IPS-18a (cell line): Measurements from ENCODE around the gene RNASEH2A.

Source experiments
- H3K27ac ChIP-seq: one replicate; pipeline ENCODE4 v1.5.1; 2013; ENCODE audit warnings: low read length
- H3K27me3 ChIP-seq: one replicate; pipeline ENCODE4 v1.6.1; 2013; ENCODE audit warnings: mild to moderate bottlenecking, low read length; ENCODE audit not compliant: control insufficient read depth, insufficient read depth
- H3K36me3 ChIP-seq: one replicate; pipeline ENCODE4 v1.6.1; 2013; ENCODE audit warnings: low read depth, low read length; ENCODE audit not compliant: control insufficient read depth
- H3K4me1 ChIP-seq: one replicate; pipeline ENCODE4 v1.6.1; 2013; ENCODE audit warnings: low read depth, low read length; ENCODE audit not compliant: control insufficient read depth
- H3K4me3 ChIP-seq: one replicate; pipeline ENCODE4 v1.5.1; 2013; ENCODE audit warnings: low read length
- H3K9ac ChIP-seq: one replicate; pipeline ENCODE4 v1.6.1; 2013; ENCODE audit warnings: mild to moderate bottlenecking, low read length, moderate library complexity
- H3K9me3 ChIP-seq: one replicate; pipeline ENCODE4 v1.6.1; 2013; ENCODE audit warnings: low read depth, low read length; ENCODE audit not compliant: control insufficient read depth

Gene RNASEH2A

DNA sequence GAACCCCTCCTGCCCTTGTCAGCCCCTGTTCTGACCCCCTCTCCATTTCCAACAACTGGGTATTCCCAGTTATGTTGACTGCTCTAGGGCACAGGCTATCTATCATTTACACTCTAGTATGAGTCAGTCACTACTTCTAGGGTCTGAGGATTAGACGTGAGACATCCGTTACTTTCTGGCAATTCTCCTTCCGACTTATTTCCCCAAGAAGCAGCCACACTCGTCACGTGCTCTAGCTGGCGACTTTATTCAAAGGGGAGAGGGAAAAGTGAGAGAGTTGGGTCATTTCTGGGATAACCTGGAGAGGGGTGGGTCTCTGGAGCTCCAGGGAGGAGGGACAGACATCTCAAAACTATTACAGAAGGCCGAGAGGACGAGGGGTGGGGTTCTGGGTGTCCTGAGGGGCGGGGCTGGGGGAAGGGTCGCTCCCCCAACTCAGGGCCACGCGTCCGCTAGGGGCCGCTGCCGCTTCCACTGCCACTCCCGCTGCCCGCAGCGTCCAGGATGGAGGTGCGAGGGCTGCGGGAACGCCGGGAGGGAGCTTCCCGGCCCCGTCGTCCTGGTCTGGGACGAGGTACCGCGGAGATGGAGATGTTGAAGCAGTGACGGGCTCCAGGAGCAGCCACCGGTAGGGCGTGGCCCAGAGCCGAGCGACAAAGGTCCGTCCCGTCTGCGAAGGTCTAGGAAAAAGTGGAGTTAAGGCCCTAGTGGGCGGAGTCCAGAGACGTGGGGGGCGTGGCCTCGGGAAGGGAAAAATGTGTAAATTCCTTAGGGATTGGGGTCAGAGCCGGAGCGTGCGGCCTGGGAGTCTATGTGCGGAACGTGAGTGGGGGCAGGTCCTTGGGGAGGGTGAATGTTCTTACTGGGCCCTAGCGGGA is 19.1 kb downstream of the RNASEH2A start:
- Histone ChIP-seq H3K27ac (no peak overlapping the region), H3K9me3 (no peaks in the 10 kb centered on the region), H3K36me3 (no peaks in the 10 kb centered on the region), H3K27me3 (no peaks in the 10 kb centered on the region), H3K4me3 (peak overlapping the region; percentile 43), H3K9ac (no peak overlapping the region), H3K4me1 (no peaks in the 10 kb centered on the region)

- no peaks in the 10 kb centered on the region for H3K36me3 ChIP-seq
- H3K27ac ChIP-seq, result no peak overlapping the region
- H3K4me1 ChIP-seq, result peaks cover 3% of the 10 kb centered on the region
- H3K9ac ChIP-seq, result no peak overlapping the region
- peak overlapping the region; percentile 11 for H3K4me3 ChIP-seq
- no peaks in the 10 kb centered on the region for H3K9me3 ChIP-seq
- peaks cover 23% of the 10 kb centered on the region for H3K27me3 ChIP-seq
Observed at GRCh38 chr19:12828494-12828893, 22.1 kb downstream of the RNASEH2A start.

- Histone ChIP-seq H3K27me3 (peaks cover 55% of the 10 kb centered on the region), H3K4me3 (peak overlapping the region; percentile 34)
Observed at GRCh38 chr19:12833418-12833737, 27.0 kb downstream of the RNASEH2A start.

GRCh38 chr19:12833738-12834565 is 27.6 kb downstream of the RNASEH2A start:
- Histone ChIP-seq H3K4me1 (peaks cover 4% of the 10 kb centered on the region), H3K36me3 (no peaks in the 10 kb centered on the region), H3K27me3 (peaks cover 57% of the 10 kb centered on the region), H3K27ac (no peak overlapping the region), H3K9ac (no peak overlapping the region), H3K9me3 (no peaks in the 10 kb centered on the region), H3K4me3 (peak overlapping the region; percentile 53)

More at GRCh38 chr19:12833418-12833737, 27.0 kb downstream of the RNASEH2A start:
- H3K9me3 ChIP-seq, result no peaks in the 10 kb centered on the region
- no peak overlapping the region for H3K27ac ChIP-seq
- H3K9ac ChIP-seq, result no peak overlapping the region
- H3K4me1 ChIP-seq, result peaks cover 3% of the 10 kb centered on the region
- no peaks in the 10 kb centered on the region for H3K36me3 ChIP-seq

- H3K4me1 ChIP-seq, result peaks cover 7% of the 10 kb centered on the region
- peak within 1 kb of the TSS; percentile 53 for H3K4me3 ChIP-seq
- H3K27me3 ChIP-seq, result peaks cover 63% of the 10 kb centered on the region
- H3K36me3 ChIP-seq, result no peaks in the 10 kb centered on the region
- H3K9ac ChIP-seq, result no peak within 1 kb of the TSS
- H3K27ac ChIP-seq, result no peak within 1 kb of the TSS
- H3K9me3 ChIP-seq, result no peaks in the 10 kb centered on the region
Observed at GRCh38 chr19:12834566-12834943, 28.2 kb downstream of the RNASEH2A start, which contains the start of gene RTBDN. Gene RTBDN, minus strand, starts transcription at chr19:12834579. Its CDS starts 4,600 bp downstream, at chr19:12829979.

- Histone ChIP-seq H3K27ac (no peak overlapping the region), H3K4me1 (peaks cover 10% of the 10 kb centered on the region), H3K36me3 (no peaks in the 10 kb centered on the region), H3K4me3 (peak overlapping the region; percentile 53), H3K27me3 (peaks cover 64% of the 10 kb centered on the region), H3K9me3 (no peaks in the 10 kb centered on the region), H3K9ac (no peak overlapping the region)
Observed at GRCh38 chr19:12834976-12835757, 28.8 kb downstream of the RNASEH2A start.

GRCh38 chr19:12836529-12836863 is 30.1 kb downstream of the RNASEH2A start:
- H3K27ac ChIP-seq, result no peak overlapping the region
- H3K9me3 ChIP-seq, result no peaks in the 10 kb centered on the region
- H3K27me3 ChIP-seq, result peaks cover 56% of the 10 kb centered on the region
- no peak overlapping the region for H3K4me3 ChIP-seq
- H3K9ac ChIP-seq, result no peak overlapping the region
- no peaks in the 10 kb centered on the region for H3K36me3 ChIP-seq
- H3K4me1 ChIP-seq, result peaks cover 15% of the 10 kb centered on the region

GRCh38 chr19:12837225-12837624 is 30.8 kb downstream of the RNASEH2A start:
- H3K36me3 ChIP-seq, result no peaks in the 10 kb centered on the region
- H3K4me3 ChIP-seq, result no peak overlapping the region
- H3K4me1 ChIP-seq, result peaks cover 15% of the 10 kb centered on the region
- no peak overlapping the region for H3K9ac ChIP-seq
- H3K9me3 ChIP-seq, result no peaks in the 10 kb centered on the region
- peaks cover 49% of the 10 kb centered on the region for H3K27me3 ChIP-seq
- no peak overlapping the region for H3K27ac ChIP-seq

DNA sequence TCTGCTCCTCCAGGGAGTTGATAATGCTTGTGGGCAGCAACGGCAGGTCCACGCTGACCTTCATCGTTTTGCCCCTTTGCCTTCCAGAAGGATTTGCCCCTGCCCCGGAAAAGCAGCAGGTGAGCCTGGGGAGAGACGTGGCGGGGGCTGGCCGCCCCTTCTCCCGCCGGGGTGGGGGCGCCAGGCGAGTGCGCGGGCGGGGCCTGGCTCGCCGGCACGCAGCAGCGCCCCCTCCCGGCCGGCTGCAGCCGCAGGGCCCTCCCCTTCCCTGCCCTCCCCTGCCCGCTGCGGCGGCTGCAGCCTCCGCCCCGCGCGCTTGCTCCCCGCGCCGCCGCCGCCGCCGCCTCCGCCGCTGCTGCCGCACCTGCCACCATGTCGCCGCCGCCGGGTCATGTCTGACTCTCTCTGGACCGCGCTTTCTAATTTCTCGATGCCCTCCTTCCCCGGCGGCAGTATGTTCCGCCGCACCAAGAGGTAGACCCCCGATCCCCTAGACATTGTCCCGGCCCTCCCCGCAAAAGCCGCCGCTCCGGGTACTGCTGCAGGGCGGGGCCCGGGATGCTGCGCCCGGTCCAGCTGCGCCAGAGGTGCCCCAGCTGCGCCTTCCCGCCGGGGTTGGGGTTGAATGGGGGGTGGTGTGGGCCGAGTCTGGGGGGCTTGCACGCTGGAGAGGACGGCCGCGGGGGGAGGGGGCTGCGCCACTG is 31.9 kb downstream of the RNASEH2A start, which contains the start of gene MAST1:
Gene MAST1, plus strand, starts transcription at position 334 of the 704 bp plus-strand sequence. Its CDS starts 58 bp downstream, at position 392.
- Histone ChIP-seq H3K27ac (no peak within 1 kb of the TSS), H3K4me3 (peak within 1 kb of the TSS; percentile 61), H3K36me3 (no peaks in the 10 kb centered on the region), H3K27me3 (peaks cover 41% of the 10 kb centered on the region), H3K4me1 (peaks cover 12% of the 10 kb centered on the region), H3K9me3 (no peaks in the 10 kb centered on the region), H3K9ac (peak within 1 kb of the TSS; percentile 38)

GRCh38 chr19:12838886-12839756 is 32.7 kb downstream of the RNASEH2A start:
- Histone ChIP-seq H3K9me3 (no peaks in the 10 kb centered on the region), H3K27me3 (peaks cover 39% of the 10 kb centered on the region), H3K36me3 (no peaks in the 10 kb centered on the region), H3K4me1 (peaks cover 12% of the 10 kb centered on the region), H3K27ac (no peak overlapping the region), H3K4me3 (peak overlapping the region; percentile 61), H3K9ac (peak overlapping the region; percentile 38)
